HEK293 (cell line): ENCODE results near the gene TAC3.

ENCODE experiments used
- CTCF ChIA-PET: fragments of 350-600 bp; formaldehyde crosslinking; extraction: SDS; loops from one replicate; lab custom pipeline; 2021; ENCODE audit warnings: antibody characterized with exemption; lab: Yijun Ruan, JAX
- POLR2A ChIA-PET: fragments of 300-600 bp; formaldehyde crosslinking; extraction: SDS; loops from one replicate; lab custom pipeline; 2020; ENCODE audit warnings: antibody characterized with exemption, inconsistent platforms; lab: Yijun Ruan, JAX
- H3K27ac ChIP-seq: fragments of 200-500 bp; sonication (Bioruptor generic); 2 replicates; pipeline ENCODE4 v1.5.1; 2014; ENCODE audit warnings: low read depth, low read length, control low read depth, inconsistent platforms; ENCODE audit errors: extremely low read depth
- H3K36me3 ChIP-seq, 2 experiments: fragments of 200-500 bp in 1 of 2; sonication (Bioruptor generic) in 1 of 2; 1 replicate in 1 of 2; 2 replicates in 1 of 2; pipeline ENCODE4 v1.5.1; 2014 to 2017; ENCODE audit warnings: inconsistent platforms in 2 of 2, low read length in 2 of 2; ENCODE audit not compliant: control insufficient read depth in 2 of 2, insufficient read depth in 1 of 2
- H3K4me1 ChIP-seq: fragments of 200-500 bp; sonication (Bioruptor generic); 2 replicates; pipeline ENCODE4 v1.5.1; 2014; ENCODE audit warnings: mild to moderate bottlenecking, low read length, inconsistent platforms; ENCODE audit not compliant: control insufficient read depth, insufficient read depth
- H3K4me3 ChIP-seq: 2 replicates; pipeline ENCODE4 v1.5.1; 2011; ENCODE audit warnings: low read depth, mild to moderate bottlenecking, control low read depth, low read length, moderate library complexity
- H3K9me3 ChIP-seq: fragments of 200-500 bp; sonication (Bioruptor generic); 2 replicates; pipeline ENCODE4 v1.5.1; 2014; ENCODE audit warnings: low read depth, low read length, inconsistent platforms; ENCODE audit not compliant: control insufficient read depth, insufficient read depth
- CTCF ChIP-seq: fragments of 450-650 bp; formaldehyde crosslinking; IDR thresholded peaks from 2 replicates; pipeline ENCODE4 v1.5.1; 2016; ENCODE audit warnings: missing biosample characterization, missing genetic modification characterization
- EGR2 ChIP-seq: fragments of 450-650 bp; formaldehyde crosslinking; IDR thresholded peaks from 2 replicates; pipeline ENCODE4 v1.5.1; 2016; ENCODE audit warnings: low read depth, missing biosample characterization, missing genetic modification characterization
- GLI2 ChIP-seq: fragments of 450-650 bp; formaldehyde crosslinking; IDR thresholded peaks from 2 replicates; pipeline ENCODE4; 2017; ENCODE audit warnings: missing biosample characterization, missing genetic modification characterization, low read depth, borderline replicate concordance
- IKZF3 ChIP-seq: fragments of 450-650 bp; IDR thresholded peaks from 2 replicates; pipeline ENCODE4 v1.5.0; 2018; ENCODE audit warnings: missing biosample characterization, mild to moderate bottlenecking, missing genetic modification characterization, moderate library complexity
- OSR2 ChIP-seq: fragments of 450-650 bp; formaldehyde crosslinking; IDR thresholded peaks from 2 replicates; pipeline ENCODE4 v1.5.1; 2016; ENCODE audit warnings: missing biosample characterization, missing genetic modification characterization
- SALL2 ChIP-seq: fragments of 450-650 bp; formaldehyde crosslinking; IDR thresholded peaks from 2 replicates; pipeline ENCODE4 v1.5.0; 2017; ENCODE audit warnings: missing biosample characterization, mild to moderate bottlenecking, missing genetic modification characterization, borderline replicate concordance
- SP3 ChIP-seq: fragments of 450-650 bp; formaldehyde crosslinking; IDR thresholded peaks from 2 replicates; pipeline ENCODE4 v1.5.1; 2016; ENCODE audit warnings: missing biosample characterization, missing genetic modification characterization
- YY2 ChIP-seq: fragments of 450-650 bp; formaldehyde crosslinking; IDR thresholded peaks from 2 replicates; pipeline ENCODE4 v1.5.1; 2016; ENCODE audit warnings: missing biosample characterization, missing genetic modification characterization
- ZEB2 ChIP-seq: fragments of 450-650 bp; formaldehyde crosslinking; IDR thresholded peaks from 2 replicates; pipeline ENCODE4 v1.5.1; 2016; ENCODE audit warnings: missing biosample characterization, missing genetic modification characterization
- ZFHX2 ChIP-seq: fragments of 450-650 bp; formaldehyde crosslinking; conservative IDR thresholded peaks from 2 replicates; pipeline ENCODE4 v1.5.1; 2016; ENCODE audit warnings: missing biosample characterization, missing genetic modification characterization
- ZNF121 ChIP-seq: fragments of 450-650 bp; formaldehyde crosslinking; IDR thresholded peaks from 2 replicates; pipeline ENCODE4 v1.5.1; 2016; ENCODE audit warnings: missing biosample characterization, missing genetic modification characterization
- ZNF16 ChIP-seq: fragments of 450-650 bp; formaldehyde crosslinking; IDR thresholded peaks from 2 replicates; pipeline ENCODE4 v1.5.1; 2016; ENCODE audit warnings: low read depth, missing biosample characterization, missing genetic modification characterization
- ZNF2 ChIP-seq: fragments of 450-650 bp; formaldehyde crosslinking; IDR thresholded peaks from 2 replicates; pipeline ENCODE4 v1.5.1; 2016; ENCODE audit warnings: missing biosample characterization, missing genetic modification characterization
- ZNF404 ChIP-seq: fragments of 450-650 bp; formaldehyde crosslinking; IDR thresholded peaks from 2 replicates; pipeline ENCODE4 v1.5.1; 2017; ENCODE audit warnings: missing biosample characterization, missing genetic modification characterization
- ZNF510 ChIP-seq: fragments of 450-650 bp; formaldehyde crosslinking; IDR thresholded peaks from 2 replicates; pipeline ENCODE4 v1.5.1; 2018; ENCODE audit warnings: mild to moderate bottlenecking, missing genetic modification characterization, missing biosample characterization; ENCODE audit not compliant: insufficient replicate concordance
- ZNF518A ChIP-seq: fragments of 450-650 bp; formaldehyde crosslinking; conservative IDR thresholded peaks from 2 replicates; pipeline ENCODE4 v1.5.1; 2016; ENCODE audit warnings: low read depth, missing biosample characterization, missing genetic modification characterization
- ZNF544 ChIP-seq: fragments of 450-650 bp; formaldehyde crosslinking; IDR thresholded peaks from 2 replicates; pipeline ENCODE4 v1.5.0; 2017; ENCODE audit warnings: missing biosample characterization, missing genetic modification characterization
- ZNF560 ChIP-seq: fragments of 450-650 bp; formaldehyde crosslinking; IDR thresholded peaks from 2 replicates; pipeline ENCODE4 v1.5.1; 2017; ENCODE audit warnings: missing biosample characterization, missing genetic modification characterization, borderline replicate concordance
- ZNF571 ChIP-seq: fragments of 450-650 bp; formaldehyde crosslinking; IDR thresholded peaks from 2 replicates; pipeline ENCODE4 v1.5.0; 2017; ENCODE audit warnings: missing biosample characterization, missing genetic modification characterization
- ZNF596 ChIP-seq: fragments of 450-650 bp; IDR thresholded peaks from 2 replicates; pipeline ENCODE4 v1.5.0; 2018; ENCODE audit warnings: missing biosample characterization, mild to moderate bottlenecking, missing genetic modification characterization, moderate library complexity
- ZNF626 ChIP-seq: fragments of 450-650 bp; sonication (Bioruptor Pico); formaldehyde crosslinking; IDR thresholded peaks from 2 replicates; pipeline ENCODE4 v1.5.1; 2018; ENCODE audit warnings: missing biosample characterization, missing genetic modification characterization, inconsistent platforms
- TF ChIP-seq, protein P1 (sequence below): fragments of 450-650 bp; formaldehyde crosslinking; IDR thresholded peaks from 2 replicates; pipeline ENCODE4 v1.5.1; 2016; ENCODE audit warnings: missing biosample characterization, missing genetic modification characterization

Gene TAC3

DNA sequence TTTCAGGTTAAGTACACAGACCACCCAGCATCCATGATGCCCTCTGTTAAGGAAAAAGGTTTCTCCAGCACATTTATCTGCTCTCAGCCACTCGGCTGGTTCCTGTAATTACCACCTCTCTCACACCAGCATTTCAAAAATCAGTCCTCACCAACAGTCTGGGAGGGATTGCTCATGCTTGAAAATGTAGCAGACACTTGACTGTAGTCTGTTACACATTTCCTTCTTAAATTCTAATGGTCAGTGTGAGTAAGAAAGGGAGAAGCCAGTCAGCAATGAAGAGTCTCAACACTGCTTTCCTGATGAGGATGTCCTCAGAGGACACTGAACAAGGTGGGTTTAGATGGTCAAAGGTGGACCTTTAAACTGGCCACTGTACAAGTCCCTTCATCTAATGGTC, 15.9 kb downstream of the TAC3 start (continued):
- TF ChIP-seq ZEB2 (tag by site-specific recombination) (no peak), ZNF560 (tag by site-specific recombination) (no peak), YY2 (tag by site-specific recombination) (no peak), ZNF2 (no peak), OSR2 (no peak), IKZF3 (no peak)

- CTCF ChIA-PET: interaction anchor here (0.7 to 9.7 kb wide), 7 partner anchors 9 to 243 kb away, joined by 3 to 117 read pairs (median 3); partner anchors contain the start of genes HSD17B6 and PRIM1
Observed at GRCh38 chr12:56999456-56999855, 16.9 kb downstream of the TAC3 start.

DNA sequence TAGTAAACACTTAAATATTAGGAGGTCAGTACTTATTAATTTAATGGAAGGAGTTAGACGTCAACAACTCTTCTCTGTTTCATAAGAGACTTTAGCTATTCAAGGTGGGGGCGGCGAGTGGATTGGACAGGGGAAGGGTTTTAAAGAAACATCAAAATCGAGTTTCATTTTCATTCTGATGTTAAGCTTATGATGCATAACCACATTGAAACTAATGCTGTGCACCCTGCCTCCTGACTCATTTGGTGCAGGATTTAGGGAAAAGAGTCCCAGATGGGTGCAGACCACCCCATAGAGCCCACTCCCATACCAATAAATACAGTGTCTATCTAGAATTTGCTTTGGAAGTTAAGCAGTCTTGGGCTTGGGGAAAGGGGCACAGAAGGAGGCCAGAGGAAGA, 17.3 kb downstream of the TAC3 start:
- Histone ChIP-seq H3K27ac (no peak overlapping the region), H3K9me3 (no peaks in the 10 kb centered on the region), H3K4me3 (no peak overlapping the region), H3K4me1 (no peaks in the 10 kb centered on the region), H3K36me3 (peaks cover 9 to 71% of the 10 kb centered on the region in 2 experiments)
- TF ChIP-seq ZNF121 (tag by site-specific recombination) (no peak), CTCF (tag by site-specific recombination) (no peak), ZNF16 (no peak), ZNF510 (tag by site-specific recombination) (no peak), ZNF626 (no peak), ZNF571 (no peak), GLI2 (tag by site-specific recombination) (no peak), EGR2 (tag by site-specific recombination) (no peak), ZNF404 (tag by site-specific recombination) (no peak), ZNF518A (tag by site-specific recombination) (no peak), SALL2 (tag by site-specific recombination) (no peak), SP3 (tag by site-specific recombination) (no peak)
- TF ChIP-seq, protein P1, sequence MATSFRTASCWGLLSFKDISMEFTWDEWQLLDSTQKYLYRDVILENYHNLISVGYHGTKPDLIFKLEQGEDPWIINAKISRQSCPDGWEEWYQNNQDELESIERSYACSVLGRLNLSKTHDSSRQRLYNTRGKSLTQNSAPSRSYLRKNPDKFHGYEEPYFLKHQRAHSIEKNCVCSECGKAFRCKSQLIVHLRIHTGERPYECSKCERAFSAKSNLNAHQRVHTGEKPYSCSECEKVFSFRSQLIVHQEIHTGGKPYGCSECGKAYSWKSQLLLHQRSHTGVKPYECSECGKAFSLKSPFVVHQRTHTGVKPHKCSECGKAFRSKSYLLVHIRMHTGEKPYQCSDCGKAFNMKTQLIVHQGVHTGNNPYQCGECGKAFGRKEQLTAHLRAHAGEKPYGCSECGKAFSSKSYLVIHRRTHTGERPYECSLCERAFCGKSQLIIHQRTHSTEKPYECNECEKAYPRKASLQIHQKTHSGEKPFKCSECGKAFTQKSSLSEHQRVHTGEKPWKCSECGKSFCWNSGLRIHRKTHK: no peak
- TF ChIP-seq, all 188 proteins: peak for 0
- CTCF ChIA-PET: interaction anchor here (0.7 to 9.7 kb wide), 6 partner anchors 10 to 243 kb away, joined by 3 to 117 read pairs (median 4); partner anchors contain the start of gene PRIM1
- POLR2A ChIA-PET: no interaction called here

More at GRCh38 chr12:56999456-56999855, 16.9 kb downstream of the TAC3 start:
- Histone ChIP-seq H3K9me3 (no peaks in the 10 kb centered on the region), H3K4me3 (no peak overlapping the region), H3K4me1 (no peaks in the 10 kb centered on the region), H3K36me3 (peaks cover 11 to 76% of the 10 kb centered on the region in 2 experiments), H3K27ac (no peak overlapping the region)
- no peak for TF ChIP-seq ZFHX2
- TF ChIP-seq ZNF544 (tag by site-specific recombination): no peak
- TF ChIP-seq ZNF596: no peak
- POLR2A ChIA-PET: interaction anchor here (1.2 kb wide), 1 partner anchor 12 kb away, joined by 3 read pairs; no protein-coding TSS in a partner anchor
